Caco-2 (cell line): Measurements from ENCODE around the gene MYO18A. TPM values are rescaled to one million over a fixed set of nuclear protein-coding genes. Genes with fewer than 3 reads are reported as not detected.
A peak's percentile ranks its signal among the peaks of the same experiment; 100 is the strongest.

ENCODE experiments used
- BruUV-seq: library from RNA; stranded (reverse); fragments of 400-500 nt; replicated peaks from 2 replicates; lab custom pipeline; 2021; lab: Mats Ljungman, UMichigan
- CTCF ChIA-PET: fragments of 300-600 bp; sonication (Branson Sonifier 250); formaldehyde crosslinking; loops from one replicate; lab custom pipeline; 2022; ENCODE audit warnings: antibody characterized with exemption; lab: Charles Lee
- POLR2A ChIA-PET: fragments of 300-600 bp; sonication (Branson Sonifier 250); formaldehyde crosslinking; loops from one replicate; lab custom pipeline; 2022; ENCODE audit warnings: antibody characterized with exemption; lab: Charles Lee
- DNase-seq, 2 experiments: peaks; one replicate each; pipeline versions ENCODE4 v3.0.0 to v3.0.0-alpha.2; 2020 to 2022
- H3K27me3 ChIP-seq: replicated peaks from 2 replicates; pipeline ENCODE4 v1.6.0; 2011; ENCODE audit warnings: low read length; ENCODE audit not compliant: control insufficient read depth, insufficient read depth
- H3K36me3 ChIP-seq: 2 replicates; pipeline ENCODE4 v1.5.1; 2011; ENCODE audit warnings: low read length; ENCODE audit not compliant: control insufficient read depth, insufficient read depth
- H3K4me1 ChIP-seq: fragments of 250-450 bp; sonication (Bioruptor Pico); 2 replicates; pipeline ENCODE4 v1.5.1; 2020; ENCODE audit warnings: mild to moderate bottlenecking
- H3K4me3 ChIP-seq: 2 replicates; pipeline ENCODE4 v1.5.1; 2011; ENCODE audit warnings: low read depth, mild to moderate bottlenecking, control low read depth, low read length
- H3K9me3 ChIP-seq: fragments of 250-450 bp; sonication (Bioruptor Pico); 2 replicates; pipeline ENCODE4 v1.5.1; 2020; ENCODE audit warnings: mild to moderate bottlenecking, moderate library complexity
- H3K27ac Mint-ChIP-seq: one replicate; pipeline ENCODE4 v1.8.0; 2022; ENCODE audit warnings: mixed read lengths; ENCODE audit not compliant: unreplicated experiment
- H3K27me3 Mint-ChIP-seq: one replicate; pipeline ENCODE4 v1.8.0; 2022; ENCODE audit warnings: mixed read lengths; ENCODE audit not compliant: insufficient read depth, unreplicated experiment
- H3K36me3 Mint-ChIP-seq: one replicate; pipeline ENCODE4 v1.8.0; 2022; ENCODE audit warnings: mild to moderate bottlenecking, mixed read lengths; ENCODE audit not compliant: insufficient read depth, unreplicated experiment
- H3K4me1 Mint-ChIP-seq: one replicate; pipeline ENCODE4 v1.8.0; 2022; ENCODE audit warnings: low read depth, mixed read lengths; ENCODE audit not compliant: unreplicated experiment
- H3K4me3 Mint-ChIP-seq: one replicate; pipeline ENCODE4 v1.8.0; 2022; ENCODE audit warnings: mild to moderate bottlenecking, moderate library complexity, mixed read lengths; ENCODE audit not compliant: unreplicated experiment
- H3K9me3 Mint-ChIP-seq: one replicate; pipeline ENCODE4 v1.8.0; 2022; ENCODE audit warnings: mixed read lengths; ENCODE audit not compliant: unreplicated experiment
- CTCF ChIP-seq, 2 experiments: fragments of 200-600 bp in 1 of 2; IDR thresholded peaks; 1 replicate in 1 of 2; 2 replicates in 1 of 2; pipeline versions ENCODE4 v1.5.1 to v1.8.0; 2011 to 2022; ENCODE audit warnings: antibody characterized with exemption in 1 of 2, control low read depth in 1 of 2, inconsistent platforms in 1 of 2, low read depth in 1 of 2, low read length in 1 of 2, mild to moderate bottlenecking in 1 of 2, moderate library complexity in 1 of 2; ENCODE audit not compliant: insufficient read depth in 1 of 2, severe bottlenecking in 1 of 2, unreplicated experiment in 1 of 2
- intact Hi-C: fragments of 100-400 bp; cut with micrococcal nuclease; formaldehyde crosslinking; loops from one replicate; pipeline ENCODE4 v1.10.0; 2022; ENCODE audit not compliant: unreplicated experiment
- total RNA-seq: library from RNA; stranded (reverse); gene quantifications from 2 replicates; pipeline ENCODE4 v1.2.3, GENCODE V29; 2022

Gene MYO18A
- total RNA-seq, 1 experiment from 2014 or later = 47.1 TPM

GRCh38 chr17:29219378-29220047, 39.3 kb upstream of the MYO18A start:
- peak; percentile 91 to 97 for TF ChIP-seq CTCF (IDR thresholded peaks at IDR 0.05; ENCODE audit: insufficient read depth in 1 of 2, low read depth in 1 of 2, low read length in 1 of 2, severe bottlenecking in 1 of 2, unreplicated experiment in 1 of 2)
- Histone ChIP-seq H3K4me1 (peaks cover 10% of the 10 kb centered on the region; the same call in 1 of the 2 replicates), H3K9me3 (no peaks in the 10 kb centered on the region), H3K36me3 (no peaks in the 10 kb centered on the region), H3K27me3 (no peaks in the 10 kb centered on the region), H3K4me3 (no peak overlapping the region)
- ChIA-PET POLR2A (interaction anchor here (0.5 kb wide), 1 partner anchor 393 kb away, joined by 5 read pairs; no protein-coding TSS in a partner anchor), CTCF (interaction anchor here (0.6 to 4.8 kb wide), 12 partner anchors 11 to 103 kb away, joined by 3 to 49 read pairs (median 4); partner anchors contain the start of gene MYO18A)
- peak; percentile 86 to 92 for DNase-seq
- peaks cover 7% of the 10 kb centered on the region for H3K4me1 Mint-ChIP-seq
- intact Hi-C loops = loop anchor here (1.0 to 5.0 kb wide), 2 partner anchors 37 to 71 kb away; partner anchors contain the start of gene MYO18A
- H3K27ac Mint-ChIP-seq = no peak overlapping the region
- H3K36me3 Mint-ChIP-seq = no peaks in the 10 kb centered on the region
- H3K4me3 Mint-ChIP-seq = no peak overlapping the region
- no TSS peak for BruUV-seq
- no peaks in the 10 kb centered on the region for H3K27me3 Mint-ChIP-seq
- no peaks in the 10 kb centered on the region for H3K9me3 Mint-ChIP-seq

- H3K27ac Mint-ChIP-seq = no peak overlapping the region
- Histone ChIP-seq H3K36me3 (no peaks in the 10 kb centered on the region), H3K4me1 (peaks cover 10% of the 10 kb centered on the region; the same call in 1 of the 2 replicates), H3K27me3 (no peaks in the 10 kb centered on the region), H3K9me3 (no peaks in the 10 kb centered on the region), H3K4me3 (no peak overlapping the region)
- TF ChIP-seq CTCF (IDR thresholded peaks at IDR 0.05; ENCODE audit: insufficient read depth in 1 of 2, low read depth in 1 of 2, low read length in 1 of 2, severe bottlenecking in 1 of 2, unreplicated experiment in 1 of 2) = no peak
- no peaks in the 10 kb centered on the region for H3K27me3 Mint-ChIP-seq
- POLR2A ChIA-PET = no interaction called here
- H3K9me3 Mint-ChIP-seq = no peaks in the 10 kb centered on the region
- no TSS peak for BruUV-seq
- intact Hi-C loops = loop anchor here (5.0 kb wide), 1 partner anchor 35 kb away; the partner anchor contains the start of gene MYO18A
- no peak for DNase-seq
- no peaks in the 10 kb centered on the region for H3K36me3 Mint-ChIP-seq
- CTCF ChIA-PET = interaction anchor here (0.6 to 4.8 kb wide), 3 partner anchors 68 to 97 kb away, joined by 3 to 49 read pairs (median 3); no protein-coding TSS in a partner anchor
- H3K4me3 Mint-ChIP-seq = no peak overlapping the region
- peaks cover 7% of the 10 kb centered on the region for H3K4me1 Mint-ChIP-seq
Observed at GRCh38 chr17:29216856-29217255, 36.7 kb upstream of the MYO18A start.

- Mint-ChIP-seq H3K27ac (no peak overlapping the region), H3K36me3 (no peaks in the 10 kb centered on the region), H3K27me3 (no peaks in the 10 kb centered on the region), H3K4me3 (no peak overlapping the region), H3K4me1 (peaks cover 7% of the 10 kb centered on the region), H3K9me3 (no peaks in the 10 kb centered on the region)
- ChIA-PET POLR2A (no interaction called here), CTCF (interaction anchor here (0.5 to 4.8 kb wide), 4 partner anchors 68 to 506 kb away, joined by 3 to 49 read pairs (median 4); no protein-coding TSS in a partner anchor)
- H3K36me3 ChIP-seq = no peaks in the 10 kb centered on the region
- H3K9me3 ChIP-seq = no peaks in the 10 kb centered on the region
- DNase-seq = no peak
- no TSS peak for BruUV-seq
- no peak overlapping the region for H3K4me3 ChIP-seq
- H3K4me1 ChIP-seq = peaks cover 10% of the 10 kb centered on the region; the same call in 1 of the 2 replicates
- no peaks in the 10 kb centered on the region for H3K27me3 ChIP-seq
- TF ChIP-seq CTCF (IDR thresholded peaks at IDR 0.05; ENCODE audit: insufficient read depth in 1 of 2, low read depth in 1 of 2, low read length in 1 of 2, severe bottlenecking in 1 of 2, unreplicated experiment in 1 of 2) = no peak
- intact Hi-C loops = loop anchor here (5.0 kb wide), 1 partner anchor 34 kb away; the partner anchor contains the start of gene MYO18A
Observed at GRCh38 chr17:29216181-29216580, 36.0 kb upstream of the MYO18A start.
